CD4-positive, alpha-beta T cell (primary cell): ENCODE data around the gene RNPS1. TPM values are rescaled to one million over a fixed set of nuclear protein-coding genes. Genes with fewer than 3 reads are reported as not detected.

ENCODE experiments used
- ATAC-seq: fragments of 200-7000 bp; cut with Tn5 transposase; one replicate; pipeline ENCODE4 v1.10.0; 2022; ENCODE audit warnings: mild to moderate bottlenecking; ENCODE audit not compliant: poor library complexity
- CTCF ChIA-PET: fragments of 350-600 bp; sonication (Branson Sonifier 250); formaldehyde crosslinking; loops from one replicate; lab custom pipeline; 2021; ENCODE audit warnings: antibody characterized with exemption, inconsistent platforms; lab: Charles Lee
- POLR2A ChIA-PET: fragments of 350-600 bp; sonication (Branson Sonifier 250); formaldehyde crosslinking; loops from one replicate; lab custom pipeline; 2021; ENCODE audit warnings: antibody characterized with exemption, inconsistent platforms; lab: Charles Lee
- DNase-seq, 14 experiments: peaks; one replicate each; pipeline ENCODE4 v3.0.0-alpha.2; 2013 to 2020; ENCODE audit warnings: mixed read lengths in 2 of 14
- H3K27ac ChIP-seq, 2 donors: one replicate each; pipeline versions ENCODE4 v1.5.1 to v1.7.0; 2013; ENCODE audit warnings: low read length in 2 of 2, low read depth in 1 of 2, mild to moderate bottlenecking in 1 of 2
- H3K27me3 ChIP-seq, 2 experiments: 1 replicate in 1 of 2; 2 replicates in 1 of 2; pipeline versions ENCODE4 v1.6.1 to v1.7.0; 2013; ENCODE audit warnings: low read length in 2 of 2, control low read depth in 1 of 2, mild to moderate bottlenecking in 1 of 2, moderate library complexity in 1 of 2; ENCODE audit not compliant: insufficient read depth in 2 of 2, control insufficient read depth in 1 of 2
- H3K36me3 ChIP-seq: one replicate; pipeline ENCODE4 v1.6.1; 2013; ENCODE audit warnings: low read length, control low read depth; ENCODE audit not compliant: insufficient read depth
- H3K4me1 ChIP-seq: one replicate; pipeline ENCODE4 v1.6.1; 2013; ENCODE audit warnings: low read length, control low read depth; ENCODE audit not compliant: insufficient read depth
- H3K4me3 ChIP-seq: one replicate; pipeline ENCODE4 v1.5.1; 2013; ENCODE audit warnings: mild to moderate bottlenecking, low read length, moderate library complexity
- H3K9me3 ChIP-seq, 2 experiments: 1 replicate in 1 of 2; 2 replicates in 1 of 2; pipeline versions ENCODE4 v1.6.1 to v1.7.0; 2013; ENCODE audit warnings: low read length in 2 of 2, mild to moderate bottlenecking in 2 of 2, control low read depth in 1 of 2, moderate library complexity in 1 of 2; ENCODE audit not compliant: control insufficient read depth in 1 of 2, insufficient read depth in 1 of 2
- H3K27ac Mint-ChIP-seq: one replicate; pipeline ENCODE4 v1.8.0; 2020; ENCODE audit warnings: mixed read lengths
- H3K27me3 Mint-ChIP-seq: one replicate; pipeline ENCODE4 v1.8.0; 2021; ENCODE audit warnings: mixed read lengths
- H3K36me3 Mint-ChIP-seq: one replicate; pipeline ENCODE4 v1.8.0; 2021; ENCODE audit warnings: low read depth, mixed read lengths
- H3K4me1 Mint-ChIP-seq: one replicate; pipeline ENCODE4 v1.8.0; 2021; ENCODE audit warnings: low read depth, mixed read lengths
- H3K4me3 Mint-ChIP-seq: one replicate; pipeline ENCODE4 v1.8.0; 2020; ENCODE audit warnings: mild to moderate bottlenecking, mixed read lengths
- H3K9me3 Mint-ChIP-seq: one replicate; pipeline ENCODE4 v1.8.0; 2020; ENCODE audit warnings: mixed read lengths
- intact Hi-C, 2 experiments: fragments of 100-400 bp; cut with DNase I in 1 of 2; cut with micrococcal nuclease in 1 of 2; formaldehyde crosslinking; loops; one replicate each; pipeline versions ENCODE4 v1.15.1 to v1.9.0; 2023 to 2025; cut with DNase I, micrococcal nuclease
- total RNA-seq, 174 experiments: library from RNA in 2 of 174; stranded (reverse) in 2 of 174; gene quantifications; one replicate each; pipeline ENCODE4 v1.2.3 and lab custom pipeline; 2021 to 2026
- TF ChIP-seq, protein P1 (sequence below): fragments of 200-600 bp; IDR thresholded peaks from one replicate; pipeline ENCODE4 v1.8.0; 2022; ENCODE audit warnings: antibody characterized with exemption, mild to moderate bottlenecking

The RNPS1 gene
- total RNA-seq, 2 experiments from 2014 or later, result 211 to 214 TPM

- ChIA-PET POLR2A (no interaction called here), CTCF (no interaction called here)
- Histone ChIP-seq H3K27me3 (no peaks in the 10 kb centered on the region), H3K36me3 (no peaks in the 10 kb centered on the region), H3K4me1 (no peaks in the 10 kb centered on the region), H3K27ac (no peak overlapping the region), H3K9me3 (no peaks in the 10 kb centered on the region), H3K4me3 (no peak overlapping the region)
- Mint-ChIP-seq H3K36me3 (no peaks in the 10 kb centered on the region), H3K4me1 (no peaks in the 10 kb centered on the region), H3K4me3 (no peak overlapping the region), H3K27me3 (no peaks in the 10 kb centered on the region), H3K9me3 (no peaks in the 10 kb centered on the region), H3K27ac (no peak overlapping the region)
- TF ChIP-seq, protein P1, sequence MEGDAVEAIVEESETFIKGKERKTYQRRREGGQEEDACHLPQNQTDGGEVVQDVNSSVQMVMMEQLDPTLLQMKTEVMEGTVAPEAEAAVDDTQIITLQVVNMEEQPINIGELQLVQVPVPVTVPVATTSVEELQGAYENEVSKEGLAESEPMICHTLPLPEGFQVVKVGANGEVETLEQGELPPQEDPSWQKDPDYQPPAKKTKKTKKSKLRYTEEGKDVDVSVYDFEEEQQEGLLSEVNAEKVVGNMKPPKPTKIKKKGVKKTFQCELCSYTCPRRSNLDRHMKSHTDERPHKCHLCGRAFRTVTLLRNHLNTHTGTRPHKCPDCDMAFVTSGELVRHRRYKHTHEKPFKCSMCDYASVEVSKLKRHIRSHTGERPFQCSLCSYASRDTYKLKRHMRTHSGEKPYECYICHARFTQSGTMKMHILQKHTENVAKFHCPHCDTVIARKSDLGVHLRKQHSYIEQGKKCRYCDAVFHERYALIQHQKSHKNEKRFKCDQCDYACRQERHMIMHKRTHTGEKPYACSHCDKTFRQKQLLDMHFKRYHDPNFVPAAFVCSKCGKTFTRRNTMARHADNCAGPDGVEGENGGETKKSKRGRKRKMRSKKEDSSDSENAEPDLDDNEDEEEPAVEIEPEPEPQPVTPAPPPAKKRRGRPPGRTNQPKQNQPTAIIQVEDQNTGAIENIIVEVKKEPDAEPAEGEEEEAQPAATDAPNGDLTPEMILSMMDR, result no peak
- intact Hi-C loops, result no loop called here
- ATAC-seq, result no peak
- peak in 1 of 14 experiments; percentile 7 for DNase-seq
Measured at GRCh38 chr16:2276368-2277195, 8.7 kb upstream of the RNPS1 start.

DNA sequence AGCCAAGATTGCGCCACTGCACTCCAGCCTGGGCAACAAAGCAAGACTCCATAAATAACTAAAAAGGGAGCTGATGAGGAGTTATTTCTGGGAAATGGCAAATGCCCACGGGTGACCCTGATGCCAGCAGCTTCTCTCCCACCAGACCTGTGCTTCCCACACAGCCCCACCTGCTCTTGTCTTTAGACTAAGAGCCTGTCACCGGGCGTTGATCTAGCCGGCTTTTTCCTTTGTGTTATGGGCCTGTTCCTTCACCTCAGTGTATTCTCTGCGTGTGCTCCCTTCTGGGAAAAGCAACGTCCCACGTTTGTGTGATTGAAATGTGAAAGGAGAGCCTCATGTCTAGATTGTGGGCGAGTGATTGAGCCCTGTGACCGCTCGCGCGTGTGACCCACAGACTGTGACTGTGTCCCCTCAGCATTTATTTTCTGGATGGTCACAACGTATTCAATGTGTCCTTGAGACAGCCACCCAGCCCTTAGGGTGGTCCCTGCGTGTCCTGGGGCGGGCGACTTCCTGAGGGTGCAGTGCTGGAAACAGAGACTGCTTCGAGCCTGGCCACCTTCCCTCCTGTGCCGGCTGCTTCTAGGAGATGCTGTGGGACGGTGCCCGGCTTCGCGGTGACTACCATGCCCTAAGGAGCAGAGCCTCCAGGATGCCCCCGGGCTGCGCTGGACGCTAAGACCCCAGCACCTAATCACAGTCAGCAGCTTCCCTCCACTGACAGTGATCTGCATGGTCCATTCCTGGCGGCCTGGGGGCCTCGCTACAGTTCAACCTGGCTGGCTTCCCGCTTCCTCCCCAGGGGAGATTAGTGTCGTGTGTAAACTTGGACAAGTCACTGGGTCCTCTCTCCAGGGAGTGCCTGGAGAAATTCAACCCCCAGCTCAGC, 7.8 kb upstream of the RNPS1 start:
- DNase-seq, result no peak
- Histone ChIP-seq H3K4me3 (no peak overlapping the region), H3K9me3 (no peaks in the 10 kb centered on the region), H3K4me1 (no peaks in the 10 kb centered on the region), H3K36me3 (no peaks in the 10 kb centered on the region), H3K27me3 (no peaks in the 10 kb centered on the region), H3K27ac (no peak overlapping the region)
- TF ChIP-seq, protein P1, result no peak
- Mint-ChIP-seq H3K4me1 (no peaks in the 10 kb centered on the region), H3K4me3 (no peak overlapping the region), H3K27me3 (no peaks in the 10 kb centered on the region), H3K27ac (no peak overlapping the region), H3K9me3 (no peaks in the 10 kb centered on the region), H3K36me3 (no peaks in the 10 kb centered on the region)
- CTCF ChIA-PET, result no interaction called here
- POLR2A ChIA-PET, result interaction anchor here (0.6 kb wide), 1 partner anchor 502 kb away, joined by 3 read pairs; no protein-coding TSS in a partner anchor
- no peak for ATAC-seq
- intact Hi-C loops, result no loop called here

DNA sequence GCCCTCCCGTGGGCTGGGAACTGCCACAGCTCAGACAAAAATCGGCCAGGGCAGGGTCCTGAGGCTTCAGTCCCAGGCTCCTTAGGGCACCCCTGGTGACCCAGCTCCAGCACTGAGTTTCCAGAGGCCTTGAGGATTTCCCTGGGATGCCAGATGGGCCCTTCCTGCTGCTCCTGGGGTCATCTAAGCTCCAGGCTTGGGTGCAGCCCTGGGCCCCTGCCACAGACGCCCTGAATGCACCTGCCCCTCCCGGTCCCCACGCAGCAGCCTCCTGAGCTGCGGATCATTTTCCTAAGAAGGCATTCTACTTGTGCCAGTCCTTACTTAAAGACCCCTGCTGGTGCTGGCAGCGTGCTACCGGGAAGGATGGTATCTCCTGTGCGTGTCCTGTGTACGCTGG, 6.0 kb upstream of the RNPS1 start:
- Histone ChIP-seq H3K4me1 (peaks cover 11% of the 10 kb centered on the region), H3K36me3 (no peaks in the 10 kb centered on the region), H3K9me3 (no peaks in the 10 kb centered on the region), H3K4me3 (no peak overlapping the region), H3K27ac (no peak overlapping the region), H3K27me3 (no peaks in the 10 kb centered on the region)
- ATAC-seq, result no peak
- DNase-seq, result no peak
- ChIA-PET CTCF (no interaction called here), POLR2A (no interaction called here)
- H3K27me3 Mint-ChIP-seq, result no peaks in the 10 kb centered on the region
- H3K36me3 Mint-ChIP-seq, result no peaks in the 10 kb centered on the region
- TF ChIP-seq, protein P1, result no peak
- H3K4me1 Mint-ChIP-seq, result peaks cover 10% of the 10 kb centered on the region
- intact Hi-C loops, result no loop called here
- no peaks in the 10 kb centered on the region for H3K9me3 Mint-ChIP-seq
- H3K4me3 Mint-ChIP-seq, result no peak overlapping the region
- no peak overlapping the region for H3K27ac Mint-ChIP-seq
